ENCODE measurements around the gene NTN3. TPM values are rescaled to one million over a fixed set of nuclear protein-coding genes. Genes with fewer than 3 reads are reported as not detected.

Gene NTN3
- total and polyA plus RNA-seq, 2 of the 4 experiments (the other 2 are of a cell fraction): 0.18 to 0.38 TPM

- Histone ChIP-seq H3K27ac (ENCODE audit: insufficient read depth, low read length) (peak overlapping the region; percentile 10; the same call in 1 of the 2 replicates), H3K9me3 (ENCODE audit: control insufficient read depth, insufficient read depth, low read length) (no peaks in the 10 kb centered on the region), H3K9me1 (ENCODE audit: insufficient read depth, low read length) (no peaks in the 10 kb centered on the region; the same call in 1 of the 2 replicates), H4K8ac (ENCODE audit: low read depth in 2 of 2, low read length in 2 of 2) (peak overlapping the region; percentile 37 to 54; a peak in 3 of 4 replicates), H2BK5ac (ENCODE audit: low read depth, low read length, poor library complexity, severe bottlenecking) (peak overlapping the region; percentile 6), H3K9ac (ENCODE audit: low read depth, low read length) (peak overlapping the region; percentile 56), H4K5ac (ENCODE audit: low read depth, low read length) (peak overlapping the region; percentile 61; the same call in 1 of the 2 replicates), H3K4me2 (ENCODE audit: low read depth, low read length) (peak overlapping the region; percentile 93), H2BK120ac (ENCODE audit: low read depth, low read length) (no peak overlapping the region), H2AK5ac (ENCODE audit: low read depth, low read length) (peak overlapping the region; percentile 36), H2BK15ac (ENCODE audit: low read depth, low read length) (no peak overlapping the region), H3K4me3 (ENCODE audit: insufficient read depth, low read depth, low read length) (peak overlapping the region; percentile 53), H3K18ac (ENCODE audit: low read depth, low read length) (no peak overlapping the region), H3K4me1 (ENCODE audit: control insufficient read depth, insufficient read depth, low read length) (peaks cover 7% of the 10 kb centered on the region; the same call in 1 of the 2 replicates), H4K91ac (ENCODE audit: insufficient read depth, low read depth, low read length) (no peak overlapping the region), H2BK20ac (ENCODE audit: low read depth, low read length) (no peak overlapping the region), H2AFZ (replicated peaks; ENCODE audit: low read length, poor library complexity) (peak overlapping the region; percentile 95), H3K79me1 (ENCODE audit: low read depth in 1 of 2, low read length in 2 of 2) (peaks cover 3 to 43% of the 10 kb centered on the region in 2 experiments; a peak in 1 of 4 replicates), H3K14ac (replicated peaks; ENCODE audit: low read depth, low read length) (peak overlapping the region; percentile 81), H2AK9ac (replicated peaks; ENCODE audit: low read depth, low read length, poor library complexity) (peak overlapping the region; percentile 83), H4K20me1 (ENCODE audit: insufficient read depth, low read length) (no peaks in the 10 kb centered on the region; the same call in 1 of the 2 replicates), H3K56ac (ENCODE audit: extremely low read depth, insufficient read depth, low read length) (no peak overlapping the region), H3K4ac (ENCODE audit: low read depth, low read length) (peak overlapping the region; percentile 77), H3K27me3 (ENCODE audit: control insufficient read depth, insufficient read depth, low read length) (no peaks in the 10 kb centered on the region), H3K23ac (ENCODE audit: low read depth, low read length) (peak overlapping the region; percentile 70), H3K36me3 (ENCODE audit: control insufficient read depth, insufficient read depth, low read length) (peaks cover 16% of the 10 kb centered on the region)
- ChIA-PET POLR2A (ENCODE audit: unreplicated experiment) (interaction anchor here (0.5 to 0.6 kb wide), 2 partner anchors 30 to 170 kb away, joined by 3 to 5 read pairs; partner anchors contain the start of gene CCNF), CTCF (interaction anchor here (0.7 kb wide), 1 partner anchor 79 kb away, joined by 3 read pairs; no protein-coding TSS in a partner anchor)
- DNase-seq: no peak
- BruUV-seq (replicated peaks): no TSS peak
- intact Hi-C loops (cut with micrococcal nuclease) (no loop called here), dilution Hi-C loops (cut with HindIII; ENCODE audit: low sequenced_read_pairs, unreplicated experiment) (no loop called here), in situ Hi-C loops (cut with MboI; ENCODE audit: low sequenced_read_pairs) (no loop called here)
- no peak for TF ChIP-seq ELK1 (IDR thresholded peaks at IDR 0.05; ENCODE audit: borderline replicate concordance, low read depth, low read length)
- ATAC-seq (ENCODE audit: low read depth): no peak; the same call in 1 of the 2 replicates
- 18% methylated on average over 14 of the region's 18 CpGs; no CpG with 5 or more reads in 1 of the 2 experiments for WGBS, 2 experiments (ENCODE audit: extremely low coverage in 2 of 2, insufficient read length in 1 of 2)
Observed at GRCh38 chr16:2458887-2459646, 12.0 kb upstream of the NTN3 start.

Measured in IMR-90 (cell line).